Panc1 (cell line): ENCODE results near the gene XXYLT1.

Source experiments
- CTCF ChIP-seq: fragments of 450-650 bp; IDR thresholded peaks from 2 replicates; pipeline ENCODE4 v1.5.1; 2017; ENCODE audit warnings: mild to moderate bottlenecking
- POLR2AphosphoS5 ChIP-seq: IDR thresholded peaks from 2 replicates; pipeline ENCODE4 v1.6.1; 2012; ENCODE audit warnings: mild to moderate bottlenecking, low read depth, low read length, moderate library complexity
- REST ChIP-seq, 2 experiments: IDR thresholded peaks; 2 replicates each; pipeline ENCODE4 v1.6.1; 2011 to 2012; ENCODE audit warnings: low read depth in 2 of 2, control low read depth in 1 of 2, low read length in 1 of 2, mild to moderate bottlenecking in 1 of 2, moderate library complexity in 1 of 2; ENCODE audit not compliant: insufficient read depth in 1 of 2
- SIN3A ChIP-seq: IDR thresholded peaks from 2 replicates; pipeline ENCODE4 v1.6.1; 2012; ENCODE audit warnings: low read depth, mild to moderate bottlenecking, low read length, moderate library complexity, borderline replicate concordance; ENCODE audit not compliant: insufficient read depth

GRCh38 chr3:195236076-195236798 lies 34.7 kb downstream of the XXYLT1 start:
- TF ChIP-seq POLR2AphosphoS5, result no peak
- no peak for TF ChIP-seq CTCF
- TF ChIP-seq REST (IDR thresholded peaks at IDR 0.05; ENCODE audit: insufficient read depth in 1 of 2, low read depth in 2 of 2, low read length in 1 of 2), result no peak
- no peak for TF ChIP-seq SIN3A
